ES-I3 (cell line): Measurements from ENCODE around the gene DPY19L1.

Source experiments
- H3K36me3 ChIP-seq: 2 replicates; pipeline ENCODE4 v1.6.1; 2013; ENCODE audit warnings: mild to moderate bottlenecking, low read length, control low read depth, moderate library complexity; ENCODE audit not compliant: insufficient read depth
- H3K4me1 ChIP-seq: 2 replicates; pipeline ENCODE4 v1.6.1; 2013; ENCODE audit warnings: mild to moderate bottlenecking, control low read depth, low read length; ENCODE audit not compliant: insufficient read depth
- H3K9ac ChIP-seq: 2 replicates; pipeline ENCODE4 v1.6.1; 2013; ENCODE audit warnings: low read depth, mild to moderate bottlenecking, low read length, moderate library complexity
- H3K9me3 ChIP-seq: 2 replicates; pipeline ENCODE4 v1.6.1; 2013; ENCODE audit warnings: mild to moderate bottlenecking, low read length, moderate library complexity; ENCODE audit not compliant: control insufficient read depth, insufficient read depth

DPY19L1 gene

DNA sequence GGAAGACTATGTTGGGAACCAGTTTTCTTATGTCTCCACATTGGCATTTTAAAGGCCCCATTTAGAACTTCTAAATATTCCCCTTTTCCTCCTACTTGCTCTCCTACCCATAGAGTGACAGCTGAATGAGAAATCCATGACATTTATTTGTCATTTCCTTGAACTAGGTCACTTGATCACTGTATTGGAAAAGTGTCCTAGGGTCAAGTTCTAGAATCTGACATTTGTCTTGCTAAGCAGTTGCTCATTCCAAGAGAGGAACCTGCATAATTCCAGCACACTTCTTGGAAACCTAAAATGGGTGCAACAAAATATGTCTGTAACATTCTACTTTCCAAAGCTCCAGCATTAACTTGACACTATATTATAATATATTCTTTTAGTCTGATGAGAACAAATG is 3.6 kb upstream of the DPY19L1 start:
- H3K4me1 ChIP-seq: no peaks in the 10 kb centered on the region
- no peaks in the 10 kb centered on the region for H3K9me3 ChIP-seq
- no peak overlapping the region for H3K9ac ChIP-seq
- H3K36me3 ChIP-seq: no peaks in the 10 kb centered on the region

DNA sequence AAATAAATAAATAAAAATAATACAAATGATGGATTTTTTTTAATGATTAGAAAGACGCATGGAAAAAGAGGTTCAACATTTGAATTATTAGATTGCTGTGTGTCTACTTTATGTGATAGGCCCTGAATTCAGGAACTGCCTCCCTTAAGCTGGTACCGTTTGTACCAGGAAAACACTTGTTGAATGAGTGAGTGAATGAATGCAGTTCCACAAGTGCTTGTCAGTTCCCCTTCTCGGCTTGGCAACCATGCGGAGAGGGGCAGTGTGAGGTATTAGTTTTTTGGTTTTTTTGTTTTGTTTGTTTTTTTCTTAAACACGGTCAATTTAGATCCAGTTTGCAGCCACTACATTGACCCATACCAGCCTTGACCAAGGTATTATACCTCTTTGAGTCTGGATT is 2.1 kb upstream of the DPY19L1 start:
- no peaks in the 10 kb centered on the region for H3K36me3 ChIP-seq
- no peaks in the 10 kb centered on the region for H3K4me1 ChIP-seq
- H3K9ac ChIP-seq: no peak overlapping the region
- no peaks in the 10 kb centered on the region for H3K9me3 ChIP-seq

DNA sequence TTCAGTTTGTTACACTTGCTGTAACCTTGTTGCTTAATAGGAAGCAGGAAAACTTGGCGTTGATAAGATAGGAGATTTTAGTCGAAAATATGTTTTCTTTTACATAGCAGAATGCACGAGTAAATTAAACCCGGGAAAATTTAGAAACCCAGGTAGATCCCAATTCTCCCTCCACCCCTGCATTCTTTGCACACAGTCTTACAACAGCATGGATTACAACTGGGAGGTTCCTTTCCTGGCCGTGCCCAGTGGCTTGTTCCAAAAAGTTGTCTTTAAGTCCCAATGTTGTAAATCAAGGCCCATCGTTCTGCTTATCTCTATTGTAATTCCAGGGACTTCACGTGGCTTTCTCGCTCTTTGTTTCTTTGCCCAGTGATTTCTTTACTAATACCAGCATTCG is 1.1 kb upstream of the DPY19L1 start:
- Histone ChIP-seq H3K36me3 (no peaks in the 10 kb centered on the region), H3K9ac (peak overlapping the region; percentile 78; the same call in 1 of the 2 replicates), H3K4me1 (no peaks in the 10 kb centered on the region), H3K9me3 (no peaks in the 10 kb centered on the region)

DNA sequence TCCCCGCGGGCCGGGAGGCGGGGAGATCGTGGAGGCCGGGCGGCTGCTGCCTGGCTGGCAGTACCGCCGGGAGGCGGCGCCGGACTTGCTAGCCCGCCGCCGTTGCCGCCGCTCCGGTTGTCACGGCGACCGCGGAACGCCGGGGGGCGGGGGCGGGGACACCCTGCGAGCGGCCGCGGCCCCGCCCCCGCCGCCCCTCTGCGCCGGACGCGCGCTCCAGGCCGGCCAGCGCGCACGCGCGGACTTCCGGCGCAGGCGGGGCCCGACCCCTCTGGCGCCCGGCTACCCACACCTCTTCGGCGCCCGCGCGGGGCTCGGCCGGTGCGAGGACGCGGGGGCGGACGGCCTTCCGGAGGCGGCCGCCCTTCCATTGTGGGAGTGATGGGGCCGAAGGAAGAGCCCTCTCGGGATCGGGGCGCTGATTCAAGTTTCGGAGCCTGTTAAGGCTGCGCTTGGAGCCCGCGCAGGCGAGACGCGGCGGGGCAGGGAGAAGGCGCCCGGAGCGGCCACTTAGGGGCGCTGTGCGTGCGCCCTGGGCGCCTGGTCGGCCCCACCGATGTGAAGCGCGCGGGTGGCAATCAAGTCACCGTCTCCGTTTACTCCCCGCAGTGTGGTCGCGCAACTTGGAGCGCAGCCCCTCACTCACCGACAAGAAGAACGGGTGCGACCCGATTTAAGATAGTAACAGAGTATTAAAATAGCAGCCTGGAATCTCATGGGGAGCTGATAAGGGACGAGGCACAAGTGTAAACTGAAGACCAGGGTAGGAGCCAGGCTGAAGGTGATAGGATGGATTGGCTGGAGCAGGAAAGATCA is 449 bp upstream of the DPY19L1 start:
- Histone ChIP-seq H3K9me3 (no peaks in the 10 kb centered on the region), H3K4me1 (no peaks in the 10 kb centered on the region), H3K9ac (peak overlapping the region; percentile 78), H3K36me3 (no peaks in the 10 kb centered on the region)

DNA sequence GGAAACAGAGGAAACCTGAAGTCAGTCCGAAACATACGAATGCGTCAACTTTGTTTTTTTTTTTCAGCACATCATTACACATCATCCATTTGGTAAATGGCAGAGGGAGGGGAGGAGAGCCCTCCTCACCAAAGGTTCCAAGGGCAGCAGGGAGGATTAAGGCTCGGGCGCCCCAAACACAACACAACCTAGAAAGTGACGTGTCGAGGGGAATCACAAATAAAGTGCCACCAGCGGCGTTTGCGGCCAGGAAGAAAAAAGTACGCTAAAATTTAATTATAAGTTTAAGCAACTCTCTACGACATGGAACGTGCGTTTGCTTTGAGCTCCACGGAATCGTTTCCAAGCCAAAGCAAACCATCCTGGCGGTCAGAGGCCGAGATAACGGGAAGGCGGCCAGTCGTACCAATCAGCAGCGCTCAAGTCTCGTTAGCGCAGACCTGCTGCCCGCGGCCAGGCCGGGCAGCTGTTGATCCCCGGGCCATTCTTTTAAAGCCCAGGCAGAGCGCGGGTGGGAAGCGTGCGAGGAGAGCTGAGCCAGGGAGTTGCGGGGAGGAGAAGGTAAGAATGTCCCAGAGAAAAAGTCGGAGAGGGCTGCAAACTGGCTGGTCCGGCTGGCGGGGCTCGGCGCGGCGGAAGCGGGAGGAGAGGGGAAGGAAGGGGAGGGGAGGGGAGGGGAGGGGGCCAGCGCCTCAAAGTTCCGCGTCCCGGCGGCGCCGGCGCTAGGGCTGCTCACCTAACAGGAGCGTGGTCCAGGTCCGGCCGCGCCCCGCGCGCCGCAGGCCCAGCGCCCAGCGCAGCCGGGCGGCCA is 719 bp downstream of the DPY19L1 start:
- no peaks in the 10 kb centered on the region for H3K36me3 ChIP-seq
- peak overlapping the region; percentile 80; the same call in 1 of the 2 replicates for H3K9ac ChIP-seq
- no peaks in the 10 kb centered on the region for H3K4me1 ChIP-seq
- H3K9me3 ChIP-seq: no peaks in the 10 kb centered on the region

DNA sequence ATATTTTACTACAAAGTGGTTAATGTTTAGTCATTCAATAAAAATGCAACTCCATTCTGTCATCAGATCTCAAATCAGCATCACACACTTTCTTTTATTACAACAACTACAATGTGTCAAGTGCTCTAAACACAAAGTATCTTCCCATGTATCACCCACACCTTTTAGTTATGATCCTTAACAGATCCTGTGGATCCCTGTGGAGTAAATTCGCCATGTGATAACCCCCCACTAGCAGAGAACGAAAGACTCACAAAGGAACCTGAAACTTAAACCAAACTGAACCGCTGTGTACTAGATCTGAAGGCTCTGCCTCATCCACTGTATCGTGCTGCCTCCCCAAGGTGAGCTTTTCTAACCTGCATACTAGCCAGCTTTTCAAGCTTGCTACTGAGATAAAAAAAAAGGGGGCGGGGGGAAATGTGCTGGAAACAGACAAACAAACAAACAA is 1.7 kb downstream of the DPY19L1 start:
- H3K4me1 ChIP-seq: no peaks in the 10 kb centered on the region
- H3K9ac ChIP-seq: peak overlapping the region; percentile 80; the same call in 1 of the 2 replicates
- H3K36me3 ChIP-seq: no peaks in the 10 kb centered on the region
- H3K9me3 ChIP-seq: no peaks in the 10 kb centered on the region

DNA sequence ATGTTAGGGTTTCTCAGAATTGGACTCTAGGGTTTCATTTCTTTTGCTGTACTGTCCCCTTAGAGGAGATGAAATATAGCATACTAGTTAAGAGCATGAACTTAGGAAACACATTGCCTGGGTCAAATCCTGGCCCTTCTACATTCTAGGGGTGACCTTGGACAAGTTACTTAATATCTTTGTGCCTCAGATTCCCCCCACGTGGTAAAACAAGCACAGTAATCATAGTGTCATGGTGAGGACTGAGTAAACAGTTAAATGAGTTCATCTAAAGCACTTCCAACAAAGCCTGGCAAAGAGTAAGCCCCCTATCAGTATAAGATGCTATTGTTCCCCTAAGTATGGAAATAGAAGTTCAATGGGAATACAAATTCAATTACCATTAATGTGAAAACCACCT is 5.1 kb downstream of the DPY19L1 start:
- no peaks in the 10 kb centered on the region for H3K9me3 ChIP-seq
- no peaks in the 10 kb centered on the region for H3K4me1 ChIP-seq
- no peak overlapping the region for H3K9ac ChIP-seq
- no peaks in the 10 kb centered on the region for H3K36me3 ChIP-seq

DNA sequence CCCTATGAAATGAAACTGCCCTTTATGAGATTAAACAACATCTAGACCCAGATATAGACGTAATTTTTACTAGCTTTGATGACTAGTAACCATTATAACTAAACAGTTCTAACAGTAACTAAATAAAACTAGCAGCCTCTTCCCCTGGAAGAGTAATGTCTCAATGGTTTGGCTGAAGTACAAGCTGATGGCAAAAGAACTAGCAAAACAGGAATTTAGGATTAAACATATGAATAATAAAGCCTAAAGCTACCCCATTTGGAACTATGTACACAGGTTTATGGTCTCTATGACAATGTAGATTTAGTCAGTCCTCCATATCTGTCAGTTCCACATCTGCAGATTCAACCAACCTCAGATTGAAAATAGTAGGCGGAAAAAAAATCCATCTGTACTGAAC is 6.4 kb downstream of the DPY19L1 start:
- H3K9me3 ChIP-seq: no peaks in the 10 kb centered on the region
- no peaks in the 10 kb centered on the region for H3K36me3 ChIP-seq
- H3K4me1 ChIP-seq: peaks cover 4% of the 10 kb centered on the region; the same call in 1 of the 2 replicates
- no peak overlapping the region for H3K9ac ChIP-seq

DNA sequence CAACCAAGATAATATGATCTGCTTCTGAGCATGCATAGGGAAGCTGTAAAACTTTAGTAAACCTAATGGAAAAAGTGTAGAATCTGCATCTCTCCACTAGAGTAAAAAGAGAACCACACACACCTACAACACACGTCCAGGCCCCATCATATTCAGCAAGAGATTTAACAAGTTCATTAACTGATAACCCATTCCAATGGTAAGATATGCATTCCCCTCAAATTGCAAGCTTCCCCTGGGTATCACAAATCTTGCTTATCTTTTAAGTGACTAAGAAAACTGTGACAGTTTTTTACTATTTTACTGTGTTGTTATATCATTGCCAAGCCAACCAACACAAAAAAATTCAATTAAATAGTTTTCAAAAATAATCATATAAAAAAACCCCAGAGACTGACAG is 8.0 kb downstream of the DPY19L1 start:
- no peaks in the 10 kb centered on the region for H3K36me3 ChIP-seq
- peaks cover 10% of the 10 kb centered on the region; the same call in 1 of the 2 replicates for H3K4me1 ChIP-seq
- no peak overlapping the region for H3K9ac ChIP-seq
- H3K9me3 ChIP-seq: no peaks in the 10 kb centered on the region

DNA sequence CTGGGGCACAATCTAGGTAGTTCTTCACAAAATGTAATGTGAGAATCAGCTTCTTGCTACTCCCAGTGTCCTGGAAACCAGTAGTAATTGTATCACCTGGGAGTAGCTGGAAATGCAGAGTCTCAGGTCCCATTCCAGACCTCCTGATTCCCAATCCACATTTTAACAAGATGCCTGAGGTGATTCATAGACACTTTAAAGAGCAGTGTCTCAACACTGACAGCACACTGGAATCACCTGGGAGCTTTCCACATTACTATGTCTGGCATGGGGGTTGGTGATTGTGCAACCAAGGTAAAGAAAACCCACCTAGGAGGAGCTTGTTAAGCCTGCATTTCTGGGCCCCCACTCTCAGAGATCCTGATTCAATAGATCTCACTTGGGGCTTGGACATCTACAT is 11.1 kb downstream of the DPY19L1 start:
- H3K4me1 ChIP-seq: peaks cover 13% of the 10 kb centered on the region; the same call in 1 of the 2 replicates
- no peaks in the 10 kb centered on the region for H3K36me3 ChIP-seq
- no peak overlapping the region for H3K9ac ChIP-seq
- no peaks in the 10 kb centered on the region for H3K9me3 ChIP-seq

DNA sequence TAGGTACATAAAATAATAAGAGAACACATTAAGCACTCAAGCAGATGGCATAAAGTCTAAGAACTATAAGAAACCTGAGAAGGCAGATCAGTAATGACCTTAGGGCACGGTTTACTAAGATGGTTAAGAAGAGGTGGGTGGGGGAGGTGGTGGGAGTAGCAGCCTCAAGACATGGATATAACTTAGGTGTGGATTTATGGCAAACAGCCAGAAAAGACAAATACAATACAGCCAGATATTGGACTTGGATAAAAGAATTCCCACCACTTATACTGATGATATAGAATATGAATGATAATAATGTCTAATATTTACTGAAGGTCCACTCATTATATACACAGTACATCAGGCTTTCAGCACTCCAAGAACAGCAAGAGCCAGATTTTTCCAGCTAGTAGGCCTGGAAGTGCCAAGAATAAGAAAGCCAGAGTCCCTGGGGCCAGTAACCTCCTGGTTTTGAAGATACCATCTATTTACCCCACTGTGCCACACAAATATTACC is 11.9 kb downstream of the DPY19L1 start:
- no peaks in the 10 kb centered on the region for H3K9me3 ChIP-seq
- H3K9ac ChIP-seq: no peak overlapping the region
- no peaks in the 10 kb centered on the region for H3K36me3 ChIP-seq
- peaks cover 13% of the 10 kb centered on the region; the same call in 1 of the 2 replicates for H3K4me1 ChIP-seq

DNA sequence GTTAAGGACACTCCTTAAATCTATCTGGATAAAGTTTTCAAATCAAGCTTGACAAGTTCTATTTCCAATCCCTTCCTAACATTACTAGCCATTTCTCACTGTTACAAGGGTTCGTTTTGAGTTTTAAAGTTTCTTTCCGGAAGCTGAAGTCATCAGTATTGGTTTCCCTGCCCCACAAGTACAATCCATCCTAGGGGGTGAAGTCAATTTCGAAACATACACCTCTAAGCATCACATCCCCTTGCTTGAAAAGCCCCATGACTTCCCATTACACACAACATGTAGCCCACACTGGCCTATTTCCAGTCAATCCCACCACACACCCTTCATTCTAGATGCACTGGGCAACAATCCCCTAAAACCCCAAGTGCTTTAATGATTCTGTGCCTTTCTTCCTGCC is 13.0 kb downstream of the DPY19L1 start:
- H3K9ac ChIP-seq: no peak overlapping the region
- H3K9me3 ChIP-seq: no peaks in the 10 kb centered on the region
- H3K36me3 ChIP-seq: no peaks in the 10 kb centered on the region
- H3K4me1 ChIP-seq: peaks cover 13% of the 10 kb centered on the region; the same call in 1 of the 2 replicates

DNA sequence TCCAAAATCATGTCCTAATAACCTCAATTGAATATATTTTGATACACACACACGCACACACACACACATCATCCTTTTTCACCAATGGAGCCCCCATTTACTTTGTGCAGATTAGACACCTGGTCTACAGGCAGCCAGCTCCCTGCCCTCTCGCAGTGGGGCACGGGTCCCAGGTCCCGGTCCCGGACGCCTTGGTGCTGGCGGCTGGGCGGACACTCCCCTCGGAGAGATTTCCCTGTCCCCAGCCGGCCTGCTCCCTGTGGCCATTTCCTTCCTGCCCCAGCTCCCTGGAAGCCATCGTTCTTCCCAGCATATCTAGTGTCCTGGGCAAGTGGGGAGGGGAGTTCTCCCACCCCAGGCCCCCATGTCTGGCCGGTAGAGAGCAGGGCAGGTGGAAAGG is 14.6 kb downstream of the DPY19L1 start:
- Histone ChIP-seq H3K4me1 (peaks cover 13% of the 10 kb centered on the region; the same call in 1 of the 2 replicates), H3K9ac (no peak overlapping the region), H3K9me3 (no peaks in the 10 kb centered on the region), H3K36me3 (no peaks in the 10 kb centered on the region)

DNA sequence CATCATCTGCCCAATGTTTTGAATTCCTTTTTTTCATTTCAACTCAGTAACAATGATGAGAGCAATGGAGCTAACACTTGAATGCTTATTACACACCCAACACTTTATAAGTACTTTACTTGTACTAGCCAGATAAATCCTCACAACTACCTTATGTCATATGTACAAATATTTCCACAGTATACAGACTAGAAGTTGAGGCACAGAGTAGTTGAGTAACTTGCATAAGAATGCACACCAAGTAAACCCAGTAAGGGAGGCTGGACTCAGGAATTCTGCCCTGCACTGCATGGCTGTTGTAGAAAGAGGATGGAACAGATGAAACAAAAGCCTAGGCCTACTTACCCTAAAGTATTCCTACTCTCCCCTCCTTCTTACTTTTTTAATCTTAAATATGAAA is 15.8 kb downstream of the DPY19L1 start:
- Histone ChIP-seq H3K9ac (no peak overlapping the region), H3K4me1 (peaks cover 16% of the 10 kb centered on the region), H3K9me3 (no peaks in the 10 kb centered on the region), H3K36me3 (no peaks in the 10 kb centered on the region)
